Measurements from ENCODE around the gene RHBDD1. TPM values are rescaled to one million over a fixed set of nuclear protein-coding genes. Genes with fewer than 3 reads are reported as not detected.

RHBDD1 gene
- total and polyA plus RNA-seq, 4 donors, result 8.5 to 45.8 (median 16.1) TPM

- DNase-seq (ENCODE audit: low spot score), result no peak
- Histone ChIP-seq H3K9me3 (ENCODE audit: control insufficient read depth in 4 of 4, low read length in 3 of 4) (no peaks in the 10 kb centered on the region), H3K4me3 (ENCODE audit: low read depth in 1 of 3, low read length in 3 of 3) (no peak overlapping the region), H3K36me3 (ENCODE audit: control insufficient read depth in 4 of 4, insufficient read depth in 3 of 4, low read depth in 1 of 4, low read length in 3 of 4) (no peaks in the 10 kb centered on the region), H3K4me1 (ENCODE audit: control insufficient read depth in 4 of 4, insufficient read depth in 4 of 4, low read length in 3 of 4) (no peaks in the 10 kb centered on the region), H3K9ac (ENCODE audit: low read depth in 1 of 2, low read length in 2 of 2) (no peak overlapping the region), H3K27ac (ENCODE audit: low read depth in 1 of 2, low read length in 2 of 2) (no peak overlapping the region), H3K27me3 (ENCODE audit: control insufficient read depth in 4 of 4, insufficient read depth in 4 of 4, low read length in 3 of 4) (no peaks in the 10 kb centered on the region)
- TF ChIP-seq RXRA (IDR thresholded peaks at IDR 0.05) (no peak), JUND (IDR thresholded peaks at IDR 0.05) (no peak), REST (IDR thresholded peaks at IDR 0.05) (no peak), NR2F2 (IDR thresholded peaks at IDR 0.05) (no peak), ZBTB33 (IDR thresholded peaks at IDR 0.05) (no peak), SP1 (IDR thresholded peaks at IDR 0.05) (no peak)
- WGBS, result 57% methylated on average over 3 of the region's 3 CpGs
Observed at GRCh38 chr2:226892729-226893128, 56.9 kb downstream of the RHBDD1 start.

- 96% methylated on average over 4 of the region's 4 CpGs for WGBS
Observed at GRCh38 chr2:226893216-226893615, 57.4 kb downstream of the RHBDD1 start.

More at GRCh38 chr2:226893216-226893615, 57.4 kb downstream of the RHBDD1 start:
- Histone ChIP-seq H3K4me1 (ENCODE audit: control insufficient read depth in 4 of 4, insufficient read depth in 4 of 4, low read length in 3 of 4) (no peaks in the 10 kb centered on the region), H3K9ac (ENCODE audit: low read depth in 1 of 2, low read length in 2 of 2) (no peak overlapping the region), H3K36me3 (ENCODE audit: control insufficient read depth in 4 of 4, insufficient read depth in 3 of 4, low read depth in 1 of 4, low read length in 3 of 4) (no peaks in the 10 kb centered on the region), H3K4me3 (ENCODE audit: low read depth in 1 of 3, low read length in 3 of 3) (no peak overlapping the region), H3K27me3 (ENCODE audit: control insufficient read depth in 4 of 4, insufficient read depth in 4 of 4, low read length in 3 of 4) (no peaks in the 10 kb centered on the region), H3K27ac (ENCODE audit: low read depth in 1 of 2, low read length in 2 of 2) (no peak overlapping the region), H3K9me3 (ENCODE audit: control insufficient read depth in 4 of 4, low read length in 3 of 4) (no peaks in the 10 kb centered on the region)
- DNase-seq (ENCODE audit: low spot score), result no peak
- TF ChIP-seq REST (IDR thresholded peaks at IDR 0.05), result no peak
- no peak for TF ChIP-seq SP1 (IDR thresholded peaks at IDR 0.05)
- no peak for TF ChIP-seq NR2F2 (IDR thresholded peaks at IDR 0.05)
- no peak for TF ChIP-seq HNF4G (IDR thresholded peaks at IDR 0.05)
- no peak for TF ChIP-seq EGR1 (IDR thresholded peaks at IDR 0.05; ENCODE audit: low read depth in 2 of 2)
- no peak for TF ChIP-seq FOXA2 (IDR thresholded peaks at IDR 0.05)
- no peak for TF ChIP-seq ZBTB33 (IDR thresholded peaks at IDR 0.05)
- TF ChIP-seq YY1 (IDR thresholded peaks at IDR 0.05), result no peak

Measured in liver (tissue), 9 donors.